HepG2 (cell line): ENCODE results near the gene TPX2. TPM values are rescaled to one million over a fixed set of nuclear protein-coding genes. Genes with fewer than 3 reads are reported as not detected.

ENCODE experiments used
- AKAP8 ChIP-seq: sonication (generic); formaldehyde crosslinking; IDR thresholded peaks from 2 replicates; pipeline ENCODE4 v1.5.1; 2020; ENCODE audit warnings: mild to moderate bottlenecking, missing genetic modification reagents
- CSRNP1 ChIP-seq: sonication (generic); formaldehyde crosslinking; IDR thresholded peaks from 2 replicates; pipeline ENCODE4 v1.8.1; 2023; ENCODE audit warnings: mild to moderate bottlenecking, missing genetic modification reagents
- FOXJ3 ChIP-seq: sonication (generic); formaldehyde crosslinking; IDR thresholded peaks from 2 replicates; pipeline ENCODE4 v1.4.0; 2020; ENCODE audit warnings: missing genetic modification reagents, mild to moderate bottlenecking, borderline replicate concordance
- HNRNPLL ChIP-seq: fragments of 200-400 bp; formaldehyde crosslinking; IDR thresholded peaks from 2 replicates; pipeline ENCODE4 v1.6.1; 2017; ENCODE audit warnings: mild to moderate bottlenecking, low read depth, low read length; ENCODE audit not compliant: poor library complexity, severe bottlenecking
- KDM3A ChIP-seq: IDR thresholded peaks from 2 replicates; pipeline ENCODE4 v1.6.1; 2018; ENCODE audit warnings: low read depth, missing compliant biosample characterization
- NFAT5 ChIP-seq: sonication (generic); formaldehyde crosslinking; IDR thresholded peaks from 2 replicates; pipeline ENCODE4 v1.4.0; 2020; ENCODE audit warnings: missing genetic modification reagents
- SAFB2 ChIP-seq: sonication (generic); formaldehyde crosslinking; IDR thresholded peaks from 2 replicates; pipeline ENCODE4 v1.5.1; 2020; ENCODE audit warnings: missing genetic modification reagents, low read depth, mild to moderate bottlenecking, borderline replicate concordance
- TOPORS ChIP-seq: sonication (generic); formaldehyde crosslinking; IDR thresholded peaks from 2 replicates; pipeline ENCODE4 v1.8.0; 2023; ENCODE audit warnings: mild to moderate bottlenecking, missing genetic modification reagents
- YEATS2 ChIP-seq: sonication (generic); formaldehyde crosslinking; IDR thresholded peaks from 2 replicates; pipeline ENCODE4 v1.4.0; 2020; ENCODE audit warnings: missing genetic modification reagents, borderline replicate concordance
- ZBTB21 ChIP-seq: sonication (generic); formaldehyde crosslinking; IDR thresholded peaks from 2 replicates; pipeline ENCODE4 v1.4.0; 2020; ENCODE audit warnings: missing genetic modification reagents
- ZNF224 ChIP-seq: sonication (generic); formaldehyde crosslinking; IDR thresholded peaks from 2 replicates; pipeline ENCODE4 v1.5.0; 2020; ENCODE audit warnings: mild to moderate bottlenecking, missing genetic modification reagents
- ZNF768 ChIP-seq: sonication (generic); formaldehyde crosslinking; IDR thresholded peaks from 2 replicates; pipeline ENCODE4 v1.4.0; 2020; ENCODE audit warnings: missing genetic modification reagents
- polyA plus RNA-seq, 8 experiments: library from polyadenylated mRNA; depleted of rRNA in 3 of 8; stranded (reverse) in 7 of 8; unstranded in 1 of 8; fragments of >200 nt; fragmentation: Illumina TruSeq in 4 of 8; extraction: Trizol in 4 of 8; gene quantifications; 2 replicates each; pipeline versions ENCODE4 v1.2.1 to v1.2.3, GENCODE V29; 2011 to 2016; ENCODE audit warnings: low read depth in 4 of 8, missing spikeins in 1 of 8, mixed read lengths in 1 of 8; ENCODE audit not compliant: insufficient read depth in 1 of 8
- total RNA-seq, 5 experiments: library from RNA; depleted of rRNA; stranded (reverse); fragments of >200 nt; fragmentation: Illumina TruSeq; extraction: Trizol; gene quantifications; 2 replicates each; pipeline ENCODE4 v1.2.3, GENCODE V29; 2016; ENCODE audit warnings: low read depth in 1 of 5
- TF ChIP-seq, protein P1 (sequence below): sonication (generic); formaldehyde crosslinking; IDR thresholded peaks from 2 replicates; pipeline ENCODE4 v1.5.1; 2020; ENCODE audit warnings: missing genetic modification reagents, mild to moderate bottlenecking, borderline replicate concordance
- TF ChIP-seq, protein P2 (sequence below): IDR thresholded peaks from 2 replicates; pipeline ENCODE4 v1.6.1; 2016; ENCODE audit warnings: low read depth, control low read depth
- TF ChIP-seq, protein P3 (sequence below): sonication (generic); formaldehyde crosslinking; IDR thresholded peaks from 2 replicates; pipeline ENCODE4; 2020; ENCODE audit warnings: missing genetic modification reagents, mild to moderate bottlenecking, borderline replicate concordance

TPX2 gene
- total and polyA plus RNA-seq, 2 of the 13 experiments (the other 11 are each of a cell fraction or from before 2014, with no cell fraction given), result 34.3 to 124 TPM

GRCh38 chr20:31822421-31823330, 83.6 kb downstream of the TPX2 start (continued):
- 0 out of 2 replicates have a peak, but pooled peaks have one; percentile 52 for TF ChIP-seq YEATS2
- no peak for TF ChIP-seq ZBTB21 (CRISPR knock-in tag)
- TF ChIP-seq, protein P1, sequence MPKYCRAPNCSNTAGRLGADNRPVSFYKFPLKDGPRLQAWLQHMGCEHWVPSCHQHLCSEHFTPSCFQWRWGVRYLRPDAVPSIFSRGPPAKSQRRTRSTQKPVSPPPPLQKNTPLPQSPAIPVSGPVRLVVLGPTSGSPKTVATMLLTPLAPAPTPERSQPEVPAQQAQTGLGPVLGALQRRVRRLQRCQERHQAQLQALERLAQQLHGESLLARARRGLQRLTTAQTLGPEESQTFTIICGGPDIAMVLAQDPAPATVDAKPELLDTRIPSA, result no peak
- TF ChIP-seq HNRNPLL, result peak; percentile 53
- TF ChIP-seq, protein P2, sequence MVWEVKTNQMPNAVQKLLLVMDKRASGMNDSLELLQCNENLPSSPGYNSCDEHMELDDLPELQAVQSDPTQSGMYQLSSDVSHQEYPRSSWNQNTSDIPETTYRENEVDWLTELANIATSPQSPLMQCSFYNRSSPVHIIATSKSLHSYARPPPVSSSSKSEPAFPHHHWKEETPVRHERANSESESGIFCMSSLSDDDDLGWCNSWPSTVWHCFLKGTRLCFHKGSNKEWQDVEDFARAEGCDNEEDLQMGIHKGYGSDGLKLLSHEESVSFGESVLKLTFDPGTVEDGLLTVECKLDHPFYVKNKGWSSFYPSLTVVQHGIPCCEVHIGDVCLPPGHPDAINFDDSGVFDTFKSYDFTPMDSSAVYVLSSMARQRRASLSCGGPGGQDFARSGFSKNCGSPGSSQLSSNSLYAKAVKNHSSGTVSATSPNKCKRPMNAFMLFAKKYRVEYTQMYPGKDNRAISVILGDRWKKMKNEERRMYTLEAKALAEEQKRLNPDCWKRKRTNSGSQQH (CRISPR knock-in tag), result no peak
- TF ChIP-seq, protein P3, sequence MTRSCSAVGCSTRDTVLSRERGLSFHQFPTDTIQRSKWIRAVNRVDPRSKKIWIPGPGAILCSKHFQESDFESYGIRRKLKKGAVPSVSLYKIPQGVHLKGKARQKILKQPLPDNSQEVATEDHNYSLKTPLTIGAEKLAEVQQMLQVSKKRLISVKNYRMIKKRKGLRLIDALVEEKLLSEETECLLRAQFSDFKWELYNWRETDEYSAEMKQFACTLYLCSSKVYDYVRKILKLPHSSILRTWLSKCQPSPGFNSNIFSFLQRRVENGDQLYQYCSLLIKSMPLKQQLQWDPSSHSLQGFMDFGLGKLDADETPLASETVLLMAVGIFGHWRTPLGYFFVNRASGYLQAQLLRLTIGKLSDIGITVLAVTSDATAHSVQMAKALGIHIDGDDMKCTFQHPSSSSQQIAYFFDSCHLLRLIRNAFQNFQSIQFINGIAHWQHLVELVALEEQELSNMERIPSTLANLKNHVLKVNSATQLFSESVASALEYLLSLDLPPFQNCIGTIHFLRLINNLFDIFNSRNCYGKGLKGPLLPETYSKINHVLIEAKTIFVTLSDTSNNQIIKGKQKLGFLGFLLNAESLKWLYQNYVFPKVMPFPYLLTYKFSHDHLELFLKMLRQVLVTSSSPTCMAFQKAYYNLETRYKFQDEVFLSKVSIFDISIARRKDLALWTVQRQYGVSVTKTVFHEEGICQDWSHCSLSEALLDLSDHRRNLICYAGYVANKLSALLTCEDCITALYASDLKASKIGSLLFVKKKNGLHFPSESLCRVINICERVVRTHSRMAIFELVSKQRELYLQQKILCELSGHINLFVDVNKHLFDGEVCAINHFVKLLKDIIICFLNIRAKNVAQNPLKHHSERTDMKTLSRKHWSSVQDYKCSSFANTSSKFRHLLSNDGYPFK, result no peak; the same call in 1 of the 2 replicates
- TF ChIP-seq FOXJ3, result no peak
- peak; percentile 55; the same call in 1 of the 2 replicates for TF ChIP-seq AKAP8
- TF ChIP-seq CSRNP1 (CRISPR knock-in tag), result peak; percentile 71; the same call in 1 of the 2 replicates
- no peak for TF ChIP-seq NFAT5 (CRISPR knock-in tag)
- TF ChIP-seq TOPORS (CRISPR knock-in tag), result 0 out of 2 replicates have a peak, but pooled peaks have one; percentile 43
- TF ChIP-seq KDM3A (CRISPR knock-in tag), result 0 out of 2 replicates have a peak, but pooled peaks have one; percentile 85
- TF ChIP-seq ZNF224, result peak; percentile 94; the same call in 1 of the 2 replicates
- peak; percentile 43; the same call in 1 of the 2 replicates for TF ChIP-seq ZNF768 (CRISPR knock-in tag)
- TF ChIP-seq SAFB2, result no peak
